Measurements from ENCODE around the gene MYCL.
"Not testable (repeated sequence)": the region's sequence is repeated elsewhere in the genome, so short reads cannot be mapped to it uniquely, and the experiment has no call there.

Gene MYCL

GRCh38 chr1:39919545-39919944 lies 17.8 kb upstream of the MYCL start:
- no peak for DNase-seq (ENCODE audit: low read depth in 1 of 2, low spot score in 1 of 2)

- DNase-seq (ENCODE audit: low read depth in 1 of 2, low spot score in 1 of 2) = no peak
These were observed 16.1 kb upstream of the MYCL start for GRCh38 chr1:39917825-39918224.

GRCh38 chr1:39915499-39916129 lies 13.9 kb upstream of the MYCL start:
- DNase-seq (ENCODE audit: low read depth in 1 of 2, low spot score in 1 of 2) = no peak

GRCh38 chr1:39913136-39913535 lies 11.4 kb upstream of the MYCL start:
- DNase-seq (ENCODE audit: low read depth in 1 of 2, low spot score in 1 of 2) = not testable (repeated sequence)

- DNase-seq (ENCODE audit: low read depth in 1 of 2, low spot score in 1 of 2) = no peak
These were observed 8.5 kb upstream of the MYCL start for GRCh38 chr1:39910263-39910662.

- DNase-seq (ENCODE audit: low read depth in 1 of 2, low spot score in 1 of 2) = no peak
These were observed 6.8 kb upstream of the MYCL start for GRCh38 chr1:39908534-39908933.

- no peak for DNase-seq (ENCODE audit: low read depth in 1 of 2, low spot score in 1 of 2)
These were observed 6.1 kb upstream of the MYCL start for GRCh38 chr1:39907528-39908453.

- DNase-seq (ENCODE audit: low read depth in 1 of 2, low spot score in 1 of 2) = no peak
These were observed 3.5 kb upstream of the MYCL start for GRCh38 chr1:39905172-39905571.

GRCh38 chr1:39902460-39902807 lies 717 bp upstream of the MYCL start:
- DNase-seq (ENCODE audit: low read depth in 1 of 2, low spot score in 1 of 2) = no peak

GRCh38 chr1:39901464-39901713 lies 328 bp downstream of the MYCL start:
- no peak for DNase-seq (ENCODE audit: low read depth in 1 of 2, low spot score in 1 of 2)

GRCh38 chr1:39900662-39901463 lies 854 bp downstream of the MYCL start:
- DNase-seq (ENCODE audit: low read depth in 1 of 2, low spot score in 1 of 2) = no peak

GRCh38 chr1:39899611-39900538 lies 1.8 kb downstream of the MYCL start:
- DNase-seq (ENCODE audit: low read depth in 1 of 2, low spot score in 1 of 2) = no peak

GRCh38 chr1:39898648-39899603 lies 2.8 kb downstream of the MYCL start:
- no peak for DNase-seq (ENCODE audit: low read depth in 1 of 2, low spot score in 1 of 2)

- no peak for DNase-seq (ENCODE audit: low read depth in 1 of 2, low spot score in 1 of 2)
These were observed 3.5 kb downstream of the MYCL start for GRCh38 chr1:39898191-39898590.

GRCh38 chr1:39896909-39897685 lies 4.6 kb downstream of the MYCL start:
- no peak for DNase-seq (ENCODE audit: low read depth in 1 of 2, low spot score in 1 of 2)

GRCh38 chr1:39895731-39896480 lies 5.8 kb downstream of the MYCL start:
- DNase-seq (ENCODE audit: low read depth in 1 of 2, low spot score in 1 of 2) = no peak

GRCh38 chr1:39894884-39895495 lies 6.7 kb downstream of the MYCL start:
- no peak for DNase-seq (ENCODE audit: low read depth in 1 of 2, low spot score in 1 of 2)
